Measurements from ENCODE around the gene C6orf52.
"Not testable (repeated sequence)": the region's sequence is repeated elsewhere in the genome, so short reads cannot be mapped to it uniquely, and the experiment has no call there.

Gene C6orf52

DNA sequence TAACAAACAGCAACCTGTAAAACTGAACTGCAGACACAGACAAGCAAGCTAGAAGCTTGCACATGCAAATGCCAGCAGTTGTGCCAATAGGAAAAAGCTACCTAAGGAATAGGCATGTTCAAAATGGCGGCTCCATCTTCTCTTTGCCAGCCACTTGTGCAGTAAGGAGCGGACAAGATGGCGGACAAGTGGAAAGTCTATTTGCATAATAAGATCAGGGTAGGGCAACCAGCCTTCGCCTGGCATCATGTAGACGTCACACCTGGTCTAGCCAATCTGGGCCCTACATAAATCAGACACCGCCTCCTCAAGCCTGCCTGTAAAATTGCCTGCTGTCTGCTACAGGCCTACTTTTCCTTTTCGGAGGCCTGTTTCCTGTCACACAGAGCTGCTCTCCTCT lies 18.0 kb downstream of the C6orf52 start:
- Histone ChIP-seq H3K27me3 (ENCODE audit: insufficient read depth, low read length) (no peaks in the 10 kb centered on the region), H3K27ac (ENCODE audit: low read depth, low read length) (no peak overlapping the region), H3K4me3 (ENCODE audit: low read length) (no peak overlapping the region), H3K36me3 (ENCODE audit: insufficient read depth, low read length) (no peaks in the 10 kb centered on the region), H3K4me1 (ENCODE audit: insufficient read depth, low read length) (no peaks in the 10 kb centered on the region), H3K9me3 (ENCODE audit: insufficient read depth, low read depth, low read length) (no peaks in the 10 kb centered on the region), H3K9ac (ENCODE audit: low read depth, low read length) (no peak overlapping the region)
- 94% methylated on average over 7 of the region's 7 CpGs for WGBS

GRCh38 chr6:10668126-10668917 lies 26.1 kb downstream of the C6orf52 start:
- WGBS, result 94% methylated on average over 6 of the region's 6 CpGs
- Histone ChIP-seq H3K9ac (ENCODE audit: low read depth, low read length) (no peak overlapping the region), H3K27ac (ENCODE audit: low read depth, low read length) (no peak overlapping the region), H3K27me3 (ENCODE audit: insufficient read depth, low read length) (no peaks in the 10 kb centered on the region), H3K4me3 (ENCODE audit: low read length) (no peak overlapping the region), H3K4me1 (ENCODE audit: insufficient read depth, low read length) (no peaks in the 10 kb centered on the region), H3K36me3 (ENCODE audit: insufficient read depth, low read length) (no peaks in the 10 kb centered on the region), H3K9me3 (ENCODE audit: insufficient read depth, low read depth, low read length) (no peaks in the 10 kb centered on the region)

DNA sequence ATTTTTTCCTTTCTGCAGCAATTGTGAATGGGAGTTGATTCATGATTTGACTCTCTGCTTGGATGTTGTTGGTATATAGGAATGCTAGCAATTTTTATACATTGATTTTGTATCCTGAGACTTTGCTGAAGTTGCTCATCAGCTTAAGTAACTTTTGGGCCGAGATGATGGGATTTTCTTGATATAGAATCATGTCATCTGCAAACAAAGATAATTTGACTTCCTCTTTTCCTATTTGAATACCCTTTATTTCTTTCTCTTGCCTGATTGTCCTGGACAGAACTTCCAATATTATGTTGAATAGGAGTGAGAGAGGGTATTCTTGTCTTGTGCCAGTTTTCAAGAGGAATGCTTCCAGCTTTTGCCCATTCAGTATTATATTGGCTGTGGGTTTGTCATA lies 28.8 kb downstream of the C6orf52 start:
- 91% methylated on average over 1 of the region's 1 CpG for WGBS

DNA sequence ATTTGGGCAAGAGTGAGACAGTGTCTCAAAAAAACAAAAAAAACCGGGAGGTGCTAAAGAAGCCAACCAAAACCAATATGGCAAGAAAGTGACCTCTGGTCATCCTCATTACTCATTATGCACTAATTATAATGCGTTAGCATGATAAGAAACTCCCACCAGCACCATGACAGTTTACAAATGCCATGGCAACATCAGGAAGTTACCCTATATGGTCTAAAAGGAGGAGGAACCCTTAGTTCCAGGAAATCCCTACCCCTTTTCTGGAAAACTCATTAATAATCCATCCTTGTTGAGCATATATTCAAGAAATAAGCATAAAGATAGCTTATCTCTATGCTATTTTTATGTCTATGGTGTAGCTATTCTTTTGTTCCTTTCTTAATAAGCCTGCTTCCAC lies 31.7 kb downstream of the C6orf52 start:
- H3K9me3 ChIP-seq (ENCODE audit: insufficient read depth, low read depth, low read length), result no peaks in the 10 kb centered on the region
- 95% methylated on average over 2 of the region's 2 CpGs for WGBS
- H3K9ac ChIP-seq (ENCODE audit: low read depth, low read length), result no peak overlapping the region
- H3K4me1 ChIP-seq (ENCODE audit: insufficient read depth, low read length), result no peaks in the 10 kb centered on the region
- H3K27me3 ChIP-seq (ENCODE audit: insufficient read depth, low read length), result no peaks in the 10 kb centered on the region
- H3K27ac ChIP-seq (ENCODE audit: low read depth, low read length), result no peak overlapping the region
- H3K36me3 ChIP-seq (ENCODE audit: insufficient read depth, low read length), result no peaks in the 10 kb centered on the region
- H3K4me3 ChIP-seq (ENCODE audit: low read length), result no peak overlapping the region

More for the DNA sequence above, 28.8 kb downstream of the C6orf52 start:
- not testable (repeated sequence) for H3K9ac ChIP-seq (ENCODE audit: low read depth, low read length); H3K27me3 ChIP-seq (ENCODE audit: insufficient read depth, low read length); H3K4me1 ChIP-seq (ENCODE audit: insufficient read depth, low read length); H3K36me3 ChIP-seq (ENCODE audit: insufficient read depth, low read length); H3K27ac ChIP-seq (ENCODE audit: low read depth, low read length); H3K9me3 ChIP-seq (ENCODE audit: insufficient read depth, low read depth, low read length); H3K4me3 ChIP-seq (ENCODE audit: low read length)

DNA sequence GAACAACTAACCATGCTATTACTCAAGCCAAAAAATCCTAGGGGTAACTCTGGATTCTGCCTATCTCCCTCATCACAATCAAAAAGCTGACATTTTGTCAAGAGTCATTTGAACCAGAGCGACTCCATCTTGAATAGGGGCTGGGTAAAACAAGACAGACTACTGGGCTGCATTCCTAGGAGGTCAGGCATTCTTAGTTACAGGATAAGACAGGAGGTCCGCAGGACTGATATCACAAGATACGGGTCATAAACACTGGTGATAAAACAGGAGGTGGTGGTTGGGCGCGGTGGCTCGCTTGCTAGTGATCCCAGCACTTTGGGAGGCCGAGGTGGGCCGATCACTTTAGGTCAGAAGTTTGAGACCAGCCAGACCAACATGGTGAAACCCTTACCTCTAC lies 32.2 kb downstream of the C6orf52 start:
- no peaks in the 10 kb centered on the region for H3K36me3 ChIP-seq (ENCODE audit: insufficient read depth, low read length)
- H3K9ac ChIP-seq (ENCODE audit: low read depth, low read length), result no peak overlapping the region
- 94% methylated on average over 8 of the region's 8 CpGs for WGBS
- H3K27ac ChIP-seq (ENCODE audit: low read depth, low read length), result no peak overlapping the region
- H3K9me3 ChIP-seq (ENCODE audit: insufficient read depth, low read depth, low read length), result no peaks in the 10 kb centered on the region
- no peak overlapping the region for H3K4me3 ChIP-seq (ENCODE audit: low read length)
- H3K27me3 ChIP-seq (ENCODE audit: insufficient read depth, low read length), result no peaks in the 10 kb centered on the region
- H3K4me1 ChIP-seq (ENCODE audit: insufficient read depth, low read length), result no peaks in the 10 kb centered on the region

- H3K4me1 ChIP-seq (ENCODE audit: insufficient read depth, low read length); H3K9me3 ChIP-seq (ENCODE audit: insufficient read depth, low read depth, low read length); H3K9ac ChIP-seq (ENCODE audit: low read depth, low read length); H3K36me3 ChIP-seq (ENCODE audit: insufficient read depth, low read length); H3K27ac ChIP-seq (ENCODE audit: low read depth, low read length); H3K27me3 ChIP-seq (ENCODE audit: insufficient read depth, low read length); H3K4me3 ChIP-seq (ENCODE audit: low read length): not testable (repeated sequence)
- 97% methylated on average over 11 of the region's 11 CpGs for WGBS
Measured at GRCh38 chr6:10660431-10661191, 33.8 kb downstream of the C6orf52 start.

GRCh38 chr6:10659699-10660348 lies 34.6 kb downstream of the C6orf52 start:
- H3K9ac ChIP-seq (ENCODE audit: low read depth, low read length), result no peak overlapping the region
- no peaks in the 10 kb centered on the region for H3K36me3 ChIP-seq (ENCODE audit: insufficient read depth, low read length)
- no peak overlapping the region for H3K4me3 ChIP-seq (ENCODE audit: low read length)

GRCh38 chr6:10658910-10659698 lies 35.3 kb downstream of the C6orf52 start:
- H3K9me3 ChIP-seq (ENCODE audit: insufficient read depth, low read depth, low read length), result no peaks in the 10 kb centered on the region
- H3K27ac ChIP-seq (ENCODE audit: low read depth, low read length), result no peak overlapping the region
- no peak overlapping the region for H3K4me3 ChIP-seq (ENCODE audit: low read length)
- H3K36me3 ChIP-seq (ENCODE audit: insufficient read depth, low read length), result no peaks in the 10 kb centered on the region
- 89% methylated on average over 24 of the region's 24 CpGs for WGBS
- H3K27me3 ChIP-seq (ENCODE audit: insufficient read depth, low read length), result no peaks in the 10 kb centered on the region
- H3K9ac ChIP-seq (ENCODE audit: low read depth, low read length), result no peak overlapping the region
- no peaks in the 10 kb centered on the region for H3K4me1 ChIP-seq (ENCODE audit: insufficient read depth, low read length)

More at GRCh38 chr6:10659699-10660348, 34.6 kb downstream of the C6orf52 start:
- WGBS, result 89% methylated on average over 48 of the region's 48 CpGs
- Histone ChIP-seq H3K27me3 (ENCODE audit: insufficient read depth, low read length) (no peaks in the 10 kb centered on the region), H3K27ac (ENCODE audit: low read depth, low read length) (no peak overlapping the region), H3K9me3 (ENCODE audit: insufficient read depth, low read depth, low read length) (no peaks in the 10 kb centered on the region), H3K4me1 (ENCODE audit: insufficient read depth, low read length) (no peaks in the 10 kb centered on the region)

DNA sequence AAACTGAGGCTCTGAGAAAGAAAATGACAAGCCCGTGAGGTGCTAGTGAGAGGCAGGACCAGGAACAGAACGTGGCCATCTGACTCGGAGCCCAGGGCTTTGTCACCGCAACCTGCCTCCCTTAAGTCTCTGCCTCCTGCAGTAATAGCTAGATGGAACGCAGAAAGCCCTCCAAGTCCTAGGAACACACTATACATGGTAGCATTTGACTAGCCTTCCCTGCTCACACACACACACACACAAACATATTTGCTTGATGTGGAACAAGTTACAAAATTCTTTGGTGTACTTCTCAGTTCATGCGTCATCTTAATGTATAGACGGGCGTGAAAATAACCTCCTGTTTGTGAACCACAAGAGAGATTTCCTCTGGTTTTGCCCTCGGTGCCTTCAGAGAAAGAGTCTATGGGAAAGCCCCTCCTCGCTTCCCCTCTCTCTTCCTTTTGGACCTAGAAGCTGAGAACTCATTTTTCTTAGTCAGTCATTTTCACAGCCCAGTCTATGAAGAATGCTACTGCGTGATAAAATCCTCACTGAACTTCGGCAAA lies 38.8 kb downstream of the C6orf52 start:
- H3K9ac ChIP-seq (ENCODE audit: low read depth, low read length), result no peak overlapping the region
- no peak overlapping the region for H3K27ac ChIP-seq (ENCODE audit: low read depth, low read length)
- H3K36me3 ChIP-seq (ENCODE audit: insufficient read depth, low read length), result no peaks in the 10 kb centered on the region
- H3K9me3 ChIP-seq (ENCODE audit: insufficient read depth, low read depth, low read length), result no peaks in the 10 kb centered on the region
- H3K4me1 ChIP-seq (ENCODE audit: insufficient read depth, low read length), result no peaks in the 10 kb centered on the region
- H3K27me3 ChIP-seq (ENCODE audit: insufficient read depth, low read length), result no peaks in the 10 kb centered on the region
- H3K4me3 ChIP-seq (ENCODE audit: low read length), result no peak overlapping the region
- 92% methylated on average over 12 of the region's 12 CpGs for WGBS

DNA sequence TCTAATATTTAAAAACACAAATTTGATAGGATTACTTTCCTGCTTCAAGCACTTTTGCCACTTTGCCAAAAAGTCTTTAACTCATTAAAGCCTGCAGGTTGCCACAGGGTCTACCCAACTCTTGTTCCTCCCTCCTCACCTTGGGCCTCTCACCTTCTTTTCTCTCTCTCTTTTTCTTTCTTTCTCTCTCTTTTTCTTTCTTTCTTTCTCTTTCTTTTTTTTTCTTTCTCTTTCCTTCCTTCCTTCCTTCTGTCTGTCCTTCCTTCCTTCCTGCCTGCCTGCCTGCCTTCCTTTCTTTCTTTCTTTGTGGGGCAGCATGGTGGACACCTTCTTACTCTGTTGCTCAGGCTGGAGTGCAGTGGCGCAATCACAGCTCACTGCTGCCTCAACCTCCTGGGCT lies 50.2 kb downstream of the C6orf52 start:
- Histone ChIP-seq H3K4me1 (ENCODE audit: insufficient read depth, low read length) (0 out of 2 replicates have a peak, but pooled peaks cover 7% of the 10 kb centered on the region), H3K9me3 (ENCODE audit: insufficient read depth, low read depth, low read length) (no peaks in the 10 kb centered on the region), H3K4me3 (ENCODE audit: low read length) (no peak overlapping the region), H3K36me3 (ENCODE audit: insufficient read depth, low read length) (no peaks in the 10 kb centered on the region), H3K9ac (ENCODE audit: low read depth, low read length) (no peak overlapping the region), H3K27me3 (ENCODE audit: insufficient read depth, low read length) (no peaks in the 10 kb centered on the region), H3K27ac (ENCODE audit: low read depth, low read length) (no peak overlapping the region)
- WGBS, result 98% methylated on average over 1 of the region's 1 CpG

All from HUES64 (cell line).